ENCODE results near the gene RRP7A. TPM values are rescaled to one million over a fixed set of nuclear protein-coding genes. Genes with fewer than 3 reads are reported as not detected.
A peak's percentile ranks its signal among the peaks of the same experiment; 100 is the strongest.

Gene RRP7A
- total and polyA plus RNA-seq, 2 donors (not counting 1 experiment from before 2014, with no cell fraction given): 18.3 to 98.5 TPM

GRCh38 chr22:42561856-42562255 lies 42.3 kb upstream of the RRP7A start:
- DNase-seq (no peak), ATAC-seq (ENCODE audit: low read depth) (no peak)
- peak overlapping the region; percentile 62 for H3K4me2 ChIP-seq (replicated peaks; ENCODE audit: low read depth, low read length, poor library complexity, severe bottlenecking)
- no peaks in the 10 kb centered on the region for H4K20me1 ChIP-seq (ENCODE audit: control insufficient read depth, insufficient read depth, low read length, poor library complexity, severe bottlenecking)
- H3K4me1 ChIP-seq (ENCODE audit: control insufficient read depth in 2 of 2, insufficient read depth in 2 of 2, low read length in 2 of 2): peaks cover 13 to 19% of the 10 kb centered on the region in 2 donors
- Mint-ChIP-seq H3K27me3 (no peaks in the 10 kb centered on the region), H3K4me1 (peaks cover 15% of the 10 kb centered on the region), H3K4me3 (peak overlapping the region; percentile 70), H3K9me3 (ENCODE audit: insufficient read depth) (no peaks in the 10 kb centered on the region), H3K27ac (no peak overlapping the region)
- H3K4me3 ChIP-seq (ENCODE audit: control extremely low read depth in 1 of 5, extremely low read depth in 1 of 5, insufficient read depth in 1 of 5, low read depth in 2 of 5, low read length in 4 of 5): no peak overlapping the region
- H3K36me3 ChIP-seq (replicated peaks in 1 of 2; ENCODE audit: control extremely low read depth in 1 of 2, control insufficient read depth in 1 of 2, extremely low read depth in 1 of 2, insufficient read depth in 2 of 2, low read length in 1 of 2): peaks cover 0 to 4% of the 10 kb centered on the region in 2 experiments
- intact Hi-C loops (cut with micrococcal nuclease): loop anchor here (5.0 kb wide), 1 partner anchor 35 kb away; no protein-coding TSS in a partner anchor
- no peaks in the 10 kb centered on the region for H3K79me2 ChIP-seq (ENCODE audit: control insufficient read depth, insufficient read depth, low read length)
- no peak for TF ChIP-seq CTCF (IDR thresholded peaks at IDR 0.05)
- no peak for TF ChIP-seq EZH2 (IDR thresholded peaks at IDR 0.05; ENCODE audit: borderline replicate concordance, insufficient read depth, low read depth, low read length, poor library complexity, severe bottlenecking)
- peak overlapping the region; percentile 27 for H3K9ac ChIP-seq (ENCODE audit: low read length)
- WGBS (ENCODE audit: insufficient coverage): 71% methylated on average over 5 of the region's 5 CpGs
- H2AFZ ChIP-seq (ENCODE audit: insufficient read depth, low read depth, low read length, poor library complexity, severe bottlenecking): peak overlapping the region; percentile 63
- no peak overlapping the region for H3K27ac ChIP-seq (ENCODE audit: low read length in 2 of 2)
- no peaks in the 10 kb centered on the region for H3K27me3 ChIP-seq (replicated peaks in 1 of 4; ENCODE audit: control extremely low read depth in 1 of 4, control insufficient read depth in 3 of 4, insufficient read depth in 4 of 4, low read length in 3 of 4)
- ChIA-PET POLR2A (no interaction called here), CTCF (interaction anchor here (0.6 to 1.1 kb wide), 3 partner anchors 10 to 45 kb away, joined by 3 to 5 read pairs (median 3); no protein-coding TSS in a partner anchor)
- no peaks in the 10 kb centered on the region for H3K9me3 ChIP-seq (ENCODE audit: control extremely low read depth in 1 of 3, control insufficient read depth in 2 of 3, insufficient read depth in 1 of 3, low read length in 2 of 3)

- Mint-ChIP-seq H3K9me3 (ENCODE audit: insufficient read depth) (no peaks in the 10 kb centered on the region), H3K27ac (no peak overlapping the region), H3K27me3 (no peaks in the 10 kb centered on the region), H3K4me3 (peak overlapping the region; percentile 7), H3K4me1 (peaks cover 15% of the 10 kb centered on the region)
- no peaks in the 10 kb centered on the region for H4K20me1 ChIP-seq (ENCODE audit: control insufficient read depth, insufficient read depth, low read length, poor library complexity, severe bottlenecking)
- ChIA-PET CTCF (interaction anchor here (0.9 to 2.1 kb wide), 3 partner anchors 28 to 44 kb away, joined by 3 to 12 read pairs (median 4); no protein-coding TSS in a partner anchor), POLR2A (interaction anchor here (0.6 kb wide), 1 partner anchor 485 kb away, joined by 3 read pairs; no protein-coding TSS in a partner anchor)
- H3K36me3 ChIP-seq (replicated peaks in 1 of 2; ENCODE audit: control extremely low read depth in 1 of 2, control insufficient read depth in 1 of 2, extremely low read depth in 1 of 2, insufficient read depth in 2 of 2, low read length in 1 of 2): peaks cover 0 to under 1% of the 10 kb centered on the region in 2 experiments
- DNase-seq (peak; percentile 50), ATAC-seq (ENCODE audit: low read depth) (no peak)
- H3K27me3 ChIP-seq (replicated peaks in 1 of 4; ENCODE audit: control extremely low read depth in 1 of 4, control insufficient read depth in 3 of 4, insufficient read depth in 4 of 4, low read length in 3 of 4): no peaks in the 10 kb centered on the region
- no peak overlapping the region for H3K4me3 ChIP-seq (ENCODE audit: control extremely low read depth in 1 of 5, extremely low read depth in 1 of 5, insufficient read depth in 1 of 5, low read depth in 2 of 5, low read length in 4 of 5)
- H3K79me2 ChIP-seq (ENCODE audit: control insufficient read depth, insufficient read depth, low read length): no peaks in the 10 kb centered on the region
- H3K9me3 ChIP-seq (ENCODE audit: control extremely low read depth in 1 of 3, control insufficient read depth in 2 of 3, insufficient read depth in 1 of 3, low read length in 2 of 3): no peaks in the 10 kb centered on the region
- TF ChIP-seq CTCF (IDR thresholded peaks at IDR 0.05): peak; percentile 48
- TF ChIP-seq EZH2 (IDR thresholded peaks at IDR 0.05; ENCODE audit: borderline replicate concordance, insufficient read depth, low read depth, low read length, poor library complexity, severe bottlenecking): no peak
- no peak overlapping the region for H2AFZ ChIP-seq (ENCODE audit: insufficient read depth, low read depth, low read length, poor library complexity, severe bottlenecking)
- intact Hi-C loops (cut with micrococcal nuclease): loop anchor here (5.0 kb wide), 1 partner anchor 33 kb away; no protein-coding TSS in a partner anchor
- H3K27ac ChIP-seq (ENCODE audit: low read length in 2 of 2): no peak overlapping the region
- H3K4me1 ChIP-seq (ENCODE audit: control insufficient read depth in 2 of 2, insufficient read depth in 2 of 2, low read length in 2 of 2): peaks cover 13 to 19% of the 10 kb centered on the region in 2 donors
- WGBS (ENCODE audit: insufficient coverage): 80% methylated on average over 6 of the region's 7 CpGs
- H3K4me2 ChIP-seq (replicated peaks; ENCODE audit: low read depth, low read length, poor library complexity, severe bottlenecking): no peak overlapping the region
- H3K9ac ChIP-seq (ENCODE audit: low read length): no peak overlapping the region
Measured at GRCh38 chr22:42560781-42561180, 41.2 kb upstream of the RRP7A start.

Data from B cell (primary cell).